AG08396 (cell line): ENCODE measurements around the gene NKAIN4.

Experiments used
- DNase-seq: peaks from one replicate; pipeline ENCODE4 v3.0.0; 2012; ENCODE audit warnings: low spot score, mixed read lengths

The NKAIN4 gene

DNA sequence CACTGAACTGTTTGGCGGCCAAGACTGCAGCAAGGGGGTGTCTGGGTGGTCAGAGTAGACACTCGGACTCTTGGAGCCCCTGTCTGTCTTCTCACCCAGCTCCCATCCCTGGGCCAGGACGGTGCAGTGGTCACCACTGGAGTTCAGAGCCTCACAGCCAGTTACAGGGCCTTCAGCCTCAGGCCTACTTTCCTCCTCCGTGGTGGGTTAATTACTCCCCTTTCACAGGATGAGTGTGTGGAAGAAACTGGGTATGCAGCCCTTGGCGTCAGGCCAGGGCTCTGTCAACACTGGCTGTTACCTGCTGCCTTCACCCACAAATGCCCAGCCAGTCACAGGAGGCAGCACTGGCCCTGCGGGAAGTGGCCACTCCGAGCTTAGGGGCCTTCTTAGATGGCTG lies 36.6 kb downstream of the NKAIN4 start:
- DNase-seq = no peak

DNA sequence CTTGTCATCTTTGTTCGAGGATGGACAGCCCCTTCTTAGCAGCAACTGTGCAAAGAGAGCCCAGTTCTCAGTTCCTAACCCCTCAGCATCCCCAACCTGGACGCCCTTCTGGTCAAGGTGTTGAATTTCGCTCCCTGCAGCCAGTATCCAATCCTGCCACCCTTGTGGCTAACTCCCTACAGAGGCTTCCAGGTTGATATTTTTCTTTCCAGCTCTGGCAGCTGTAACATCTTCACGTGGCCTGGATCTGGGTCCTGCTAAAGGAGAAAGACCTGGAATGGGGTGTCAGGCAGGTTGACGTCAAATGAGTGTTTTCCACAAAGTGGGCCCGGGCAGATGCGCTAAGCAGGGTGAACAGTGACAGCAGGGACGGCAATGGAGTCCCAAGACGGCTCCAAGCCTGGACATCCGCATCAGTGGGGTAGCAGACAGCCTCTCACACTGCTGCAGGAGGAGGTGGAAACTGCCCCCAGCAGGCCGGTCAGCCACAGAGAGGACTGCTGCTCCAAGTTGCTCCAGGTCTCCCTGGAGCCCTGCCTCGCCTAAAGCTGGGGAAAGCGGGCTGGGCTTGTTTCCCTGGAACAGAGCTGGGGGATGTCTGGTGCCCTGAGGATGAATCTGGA lies 37.3 kb downstream of the NKAIN4 start:
- DNase-seq = no peak

- peak; percentile 100 for DNase-seq
Measured at GRCh38 chr20:63216041-63216848, 38.0 kb downstream of the NKAIN4 start, which contains the start of gene YTHDF1. Gene YTHDF1 (minus strand): TSS chr20:63216131. CDS start chr20:63215892, 239 bp downstream.

GRCh38 chr20:63215101-63216040 lies 38.9 kb downstream of the NKAIN4 start:
- peak; percentile 85 for DNase-seq

- DNase-seq = no peak
Measured at GRCh38 chr20:63214514-63214913, 39.7 kb downstream of the NKAIN4 start.

DNA sequence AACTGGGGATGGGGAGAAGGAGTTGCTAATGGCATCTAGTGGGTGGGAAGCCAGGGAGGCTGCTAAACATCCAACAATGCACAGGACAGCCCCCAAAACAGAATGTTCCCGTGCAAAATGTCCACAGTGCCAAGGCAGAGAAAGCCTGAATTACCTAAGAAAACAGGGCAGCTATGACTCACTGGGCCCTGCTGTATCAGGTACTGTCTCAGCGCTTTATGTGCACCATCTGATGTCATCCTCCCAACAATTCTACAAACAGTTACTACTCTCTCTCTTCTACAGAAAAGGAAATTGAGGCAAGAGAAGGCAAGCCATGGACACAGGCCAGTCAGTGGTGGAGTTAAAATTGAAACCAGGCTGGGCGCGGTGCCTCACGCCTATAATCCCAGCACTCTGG lies 41.5 kb downstream of the NKAIN4 start:
- no peak for DNase-seq

DNA sequence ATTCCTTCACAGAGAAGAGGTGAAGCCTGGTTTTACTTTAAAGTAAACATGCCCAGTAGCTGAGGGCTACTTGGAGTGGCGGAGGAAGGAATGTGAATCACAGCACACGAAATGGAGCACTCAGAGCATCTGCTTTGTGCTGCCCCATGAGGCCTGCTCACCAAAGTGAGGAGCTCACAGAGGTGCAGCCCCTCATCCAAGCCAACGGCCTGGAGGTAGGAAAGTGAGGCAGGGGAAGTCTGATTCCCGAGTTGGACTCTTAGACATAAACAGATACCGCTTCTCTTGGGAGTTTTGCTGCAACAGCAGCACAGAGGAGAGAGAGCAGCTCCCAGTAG lies 41.9 kb downstream of the NKAIN4 start:
- DNase-seq = no peak

DNA sequence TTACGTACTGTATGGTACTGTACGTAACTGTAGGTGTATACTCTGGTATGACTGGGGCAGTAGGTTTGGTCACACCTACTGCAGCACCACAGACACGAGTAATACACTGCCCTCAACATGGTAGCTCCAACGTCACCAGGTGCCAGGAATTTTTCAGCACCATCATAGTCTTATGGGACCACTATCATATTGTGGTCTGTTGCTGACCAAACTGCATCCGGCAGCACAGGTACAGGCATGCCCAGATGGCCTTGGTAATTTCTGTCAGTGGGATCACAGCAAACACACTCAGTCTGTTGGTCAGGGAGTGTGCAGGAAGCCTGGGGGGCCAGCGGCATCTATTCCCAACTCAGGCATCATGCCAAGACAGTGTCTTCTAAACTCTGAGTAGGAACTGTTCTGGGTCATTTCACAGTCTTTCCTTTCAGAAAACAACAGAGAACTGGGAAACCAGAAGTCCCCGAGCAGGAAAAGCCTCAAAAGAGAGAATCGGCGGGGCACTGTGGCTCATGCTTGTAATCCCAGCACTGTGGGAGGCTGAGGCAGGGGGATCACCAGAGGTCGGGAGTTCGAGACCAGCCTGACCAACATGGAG lies 44.2 kb downstream of the NKAIN4 start:
- DNase-seq = no peak

GRCh38 chr20:63208346-63208909 lies 45.8 kb downstream of the NKAIN4 start:
- no peak for DNase-seq

DNA sequence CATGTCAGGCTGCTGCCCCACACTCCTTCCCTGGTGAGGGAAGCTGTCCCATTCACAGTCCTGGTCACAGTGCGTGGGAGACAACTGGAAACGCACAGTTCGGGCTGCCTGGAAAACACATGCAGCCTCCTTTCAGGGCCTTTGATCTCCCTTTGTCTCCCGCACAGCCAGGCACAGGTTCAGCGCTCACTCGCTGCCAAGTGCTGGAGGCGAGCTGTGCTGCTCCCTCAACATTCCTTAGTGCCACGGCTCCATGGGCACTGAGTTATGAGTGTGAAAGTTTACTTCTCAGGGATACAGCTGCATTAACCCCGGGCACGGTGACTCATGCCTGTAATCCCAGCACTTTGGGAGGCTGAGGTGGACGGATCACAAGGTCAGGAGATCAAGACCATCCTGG lies 47.4 kb downstream of the NKAIN4 start:
- DNase-seq = no peak

GRCh38 chr20:63205896-63206295 lies 48.4 kb downstream of the NKAIN4 start:
- DNase-seq = no peak

- no peak for DNase-seq
Measured at GRCh38 chr20:63204362-63204761, 49.9 kb downstream of the NKAIN4 start.

GRCh38 chr20:63202811-63203526 lies 51.3 kb downstream of the NKAIN4 start:
- DNase-seq = no peak

GRCh38 chr20:63202021-63202420 lies 52.2 kb downstream of the NKAIN4 start:
- DNase-seq = no peak

DNA sequence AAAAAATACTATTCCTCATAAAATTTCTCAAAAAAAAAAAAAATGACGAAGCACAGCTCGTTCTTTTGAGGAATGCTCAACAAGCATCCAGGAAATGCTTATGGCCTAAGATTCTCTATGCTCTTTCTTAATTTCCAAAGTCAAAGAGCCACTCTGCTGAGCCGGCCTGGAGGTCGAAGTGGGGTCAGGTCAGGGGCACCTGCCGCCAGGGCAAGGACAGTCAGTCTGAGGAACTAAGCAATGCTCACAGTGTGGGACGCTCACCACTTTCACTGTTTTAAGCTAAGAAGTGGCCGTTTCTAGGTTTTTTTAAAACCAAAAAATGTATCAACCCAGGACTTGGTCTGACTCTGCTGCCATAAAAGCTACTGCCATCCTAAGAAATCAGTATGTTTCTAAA lies 55.7 kb downstream of the NKAIN4 start:
- DNase-seq = no peak

GRCh38 chr20:63196768-63197470 lies 57.3 kb downstream of the NKAIN4 start:
- DNase-seq = no peak

- no peak for DNase-seq
Measured at GRCh38 chr20:63194797-63195173, 59.5 kb downstream of the NKAIN4 start.

DNA sequence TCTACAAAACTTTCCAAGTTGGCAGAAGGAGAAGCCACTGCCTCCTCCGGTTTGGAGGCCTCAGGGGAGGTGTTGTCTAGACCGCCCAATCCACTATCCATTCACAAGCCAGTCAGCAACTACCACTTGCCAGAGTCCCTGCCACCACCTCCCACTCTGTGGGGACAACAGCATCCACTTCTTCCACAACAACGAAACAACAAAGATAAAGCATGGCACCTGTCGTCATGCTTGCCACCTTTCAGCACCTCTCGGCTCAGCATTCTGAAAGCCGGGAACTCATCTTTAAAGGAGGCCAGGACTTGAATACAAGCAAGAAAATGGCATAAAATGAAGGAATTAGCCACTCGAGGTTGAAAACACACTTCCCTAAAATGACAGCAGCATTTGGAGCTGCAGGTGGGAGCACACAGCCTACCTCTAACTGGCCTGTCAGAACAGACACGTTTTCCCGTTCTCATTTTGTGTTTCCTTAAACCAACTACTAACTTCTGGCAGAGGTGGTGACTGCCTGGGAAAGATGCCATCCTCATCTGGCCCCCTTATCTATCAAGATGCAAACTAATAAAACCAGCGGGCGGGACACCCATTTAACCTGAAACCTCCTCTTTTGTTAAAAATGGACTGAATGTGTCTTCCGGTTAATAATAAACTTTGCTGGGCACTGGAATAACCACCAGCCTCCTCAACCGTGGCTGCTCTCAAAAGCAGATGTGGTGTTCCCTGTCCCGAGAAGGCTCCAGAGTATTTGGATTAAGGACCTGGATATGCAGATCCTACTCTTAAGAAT lies 60.1 kb downstream of the NKAIN4 start:
- DNase-seq = no peak

GRCh38 chr20:63192721-63193120 lies 61.5 kb downstream of the NKAIN4 start:
- no peak for DNase-seq

DNA sequence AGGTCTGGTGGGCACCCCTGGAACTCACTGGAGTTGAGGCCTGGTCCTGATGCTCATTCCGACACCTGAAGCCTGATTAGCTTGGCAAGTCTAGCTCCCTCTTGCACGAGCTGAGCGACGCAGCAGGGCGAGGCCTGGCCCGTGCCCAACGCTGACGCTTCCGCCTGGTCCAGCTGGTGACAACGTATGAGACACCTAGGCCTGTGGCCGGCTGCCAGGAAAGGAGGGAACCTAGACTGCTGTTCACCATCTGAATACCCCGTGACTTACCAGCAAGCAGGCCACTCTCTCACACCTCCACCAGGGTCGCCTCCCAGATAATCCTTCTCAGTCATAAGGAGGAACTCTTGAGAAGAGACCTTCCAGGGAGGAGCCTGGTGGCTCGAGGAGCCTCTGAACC lies 62.9 kb downstream of the NKAIN4 start:
- DNase-seq = no peak
